Activated T-cell treated with anti-CD3 and anti-CD28 coated beads for 48 hours (primary cell): Measurements from ENCODE around the gene PLXNA1.

ENCODE experiments used
- DNase-seq: peaks from one replicate; pipeline ENCODE4 v3.0.0-alpha.2; 2020; ENCODE audit warnings: low read depth

Gene PLXNA1

GRCh38 chr3:126987596-126987995, 4.7 kb downstream of the PLXNA1 start:
- DNase-seq = no peak

- DNase-seq = no peak
Observed at GRCh38 chr3:126988451-126989021, 5.6 kb downstream of the PLXNA1 start.

- DNase-seq = no peak
Observed at GRCh38 chr3:126989316-126990023, 6.6 kb downstream of the PLXNA1 start.

GRCh38 chr3:126990024-126990700, 7.2 kb downstream of the PLXNA1 start:
- DNase-seq = no peak

GRCh38 chr3:126990890-126991289, 8.0 kb downstream of the PLXNA1 start:
- no peak for DNase-seq

GRCh38 chr3:126991366-126992200, 8.7 kb downstream of the PLXNA1 start:
- DNase-seq = no peak

GRCh38 chr3:126992216-126992615, 9.3 kb downstream of the PLXNA1 start:
- DNase-seq = no peak

- no peak for DNase-seq
Observed at GRCh38 chr3:126992776-126993175, 9.9 kb downstream of the PLXNA1 start.

- DNase-seq = no peak
Observed at GRCh38 chr3:126993436-126993835, 10.5 kb downstream of the PLXNA1 start.

GRCh38 chr3:126994661-126995245, 11.8 kb downstream of the PLXNA1 start:
- no peak for DNase-seq

GRCh38 chr3:126995254-126995780, 12.4 kb downstream of the PLXNA1 start:
- no peak for DNase-seq

- DNase-seq = no peak
Observed at GRCh38 chr3:126995926-126996512, 13.1 kb downstream of the PLXNA1 start.

GRCh38 chr3:126996905-126997304, 14.0 kb downstream of the PLXNA1 start:
- no peak for DNase-seq

GRCh38 chr3:126997455-126998038, 14.6 kb downstream of the PLXNA1 start:
- no peak for DNase-seq

- no peak for DNase-seq
Observed at GRCh38 chr3:126998320-126998719, 15.4 kb downstream of the PLXNA1 start.

GRCh38 chr3:126998728-126999127, 15.8 kb downstream of the PLXNA1 start:
- no peak for DNase-seq

- DNase-seq = no peak
Observed at GRCh38 chr3:126999383-126999782, 16.5 kb downstream of the PLXNA1 start.

GRCh38 chr3:127000119-127000518, 17.2 kb downstream of the PLXNA1 start:
- DNase-seq = no peak

- no peak for DNase-seq
Observed at GRCh38 chr3:127000761-127001160, 17.8 kb downstream of the PLXNA1 start.

- DNase-seq = no peak
Observed at GRCh38 chr3:127001486-127002194, 18.7 kb downstream of the PLXNA1 start.
